ENCODE results near the gene MYF5.

DNA sequence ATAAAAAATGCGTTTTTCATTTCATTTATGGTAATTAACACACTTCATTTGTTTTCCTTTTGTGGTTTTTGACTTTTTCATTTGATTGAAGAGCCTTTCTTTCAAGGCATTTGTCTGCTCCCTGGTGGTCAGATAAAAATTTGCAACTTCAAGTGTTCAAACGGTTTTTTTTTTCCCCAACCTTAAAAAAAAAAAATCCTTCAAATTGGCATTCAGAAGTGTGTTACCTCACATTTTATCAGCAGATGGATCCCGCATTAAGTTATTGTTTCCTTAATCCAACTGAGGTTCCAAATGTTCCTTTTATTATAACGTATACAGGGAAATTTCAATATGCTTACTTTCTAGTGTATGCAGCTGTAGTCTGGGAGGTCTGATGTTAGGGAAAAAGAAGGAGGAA, 47.2 kb downstream of the MYF5 start:
- TF ChIP-seq GATA3 (IDR thresholded peaks at IDR 0.05; ENCODE audit: low read depth, low read length) (no peak), GATA2 (IDR thresholded peaks at IDR 0.05; ENCODE audit: low read depth, low read length) (no peak)
